Ramos (cell line): ENCODE data around the gene FGD1.

Source experiments
- in situ Hi-C: fragments of 300-500 bp; cut with MboI; formaldehyde crosslinking; loops from one replicate; pipeline ENCODE4 v1.14.3; 2022; ENCODE audit warnings: low sequenced_read_pairs; ENCODE audit not compliant: unreplicated experiment

FGD1 gene

DNA sequence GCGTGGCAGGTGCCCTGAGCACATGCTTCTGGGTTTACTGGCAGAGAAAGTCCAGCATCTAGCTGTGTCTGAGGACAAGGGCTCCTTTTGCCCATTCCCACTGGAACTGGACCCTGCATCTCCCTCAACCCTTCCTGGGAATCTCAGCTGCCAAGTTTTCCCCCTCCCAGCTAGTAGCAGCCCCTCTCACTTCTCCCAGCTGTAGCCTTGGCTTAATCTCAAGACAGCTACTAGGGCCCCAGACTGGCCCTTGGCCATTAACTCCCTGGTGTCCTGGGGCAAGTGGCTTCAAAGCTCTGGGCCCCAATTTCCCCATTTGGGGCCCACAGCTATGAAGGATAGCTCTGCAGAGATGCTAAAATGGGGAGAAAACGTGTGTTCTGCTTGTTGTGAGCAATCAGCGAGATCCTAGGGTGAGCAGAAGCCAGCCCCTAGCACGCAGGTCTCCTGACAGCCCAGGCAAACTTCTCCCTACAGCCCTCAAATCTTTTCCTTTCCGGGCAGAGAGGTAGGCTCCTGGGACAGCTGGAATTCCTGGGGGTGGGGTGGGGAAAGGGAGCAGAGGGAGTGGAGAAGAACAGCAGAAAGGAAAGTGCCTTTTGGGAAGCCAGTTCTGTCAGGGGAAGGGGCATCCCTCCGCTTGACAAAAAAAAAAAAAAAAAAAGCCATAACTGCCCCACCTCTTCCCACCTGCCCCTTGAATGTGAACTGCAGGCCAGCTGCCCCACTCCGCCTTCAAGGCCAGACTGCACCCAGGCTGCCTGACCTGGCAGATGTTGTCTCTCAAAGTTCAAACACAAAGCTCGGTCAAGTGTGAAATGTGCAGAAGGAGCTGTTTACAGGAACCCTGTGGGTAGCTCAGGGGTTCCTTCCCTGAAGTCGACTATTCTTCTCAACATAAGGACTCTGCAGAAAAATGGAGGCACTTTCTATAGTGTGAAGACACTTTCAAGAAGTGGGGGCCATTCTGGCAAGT, 16.6 kb downstream of the FGD1 start:
- in situ Hi-C loops, result no loop called here

DNA sequence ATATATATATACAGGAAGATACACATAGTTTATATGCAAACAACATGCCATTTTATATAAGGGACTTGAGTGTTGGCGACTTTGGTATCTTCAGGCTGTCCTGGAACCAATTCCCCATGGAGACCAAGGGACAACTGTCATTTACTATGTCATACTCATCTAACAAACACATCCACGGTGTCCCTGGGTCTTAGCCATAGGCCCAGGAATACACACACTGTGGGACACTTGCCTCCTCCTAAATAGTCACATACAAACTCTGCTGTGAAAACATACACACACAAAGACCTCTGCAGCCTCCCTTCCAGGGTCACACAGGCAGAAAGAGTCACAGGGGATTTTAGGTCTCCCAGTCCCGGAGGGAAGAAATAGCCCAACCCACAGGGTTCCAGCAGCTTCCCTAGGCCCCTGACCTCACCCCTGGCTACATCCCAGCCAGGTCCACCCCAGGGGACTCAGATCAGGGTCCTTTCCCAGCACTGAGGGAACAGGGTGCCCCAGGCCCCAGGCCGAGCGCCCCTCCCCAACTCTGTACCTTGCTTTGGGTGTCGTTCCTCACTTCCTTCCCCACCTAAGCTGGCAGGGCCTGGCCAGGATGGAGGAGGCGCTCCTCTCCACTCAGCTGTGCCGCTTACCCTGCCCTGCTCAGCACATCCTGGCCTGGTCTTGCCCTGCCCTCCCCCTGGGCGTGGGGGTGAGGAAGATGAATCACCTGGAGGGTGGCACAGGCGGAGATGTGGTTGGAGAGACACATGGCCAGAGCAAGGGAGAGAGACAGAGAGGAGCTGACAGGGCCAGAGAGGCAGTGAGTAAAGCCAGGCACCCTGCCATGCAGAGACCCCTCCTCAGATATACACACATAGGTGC, 21.8 kb downstream of the FGD1 start:
- in situ Hi-C loops, result no loop called here

DNA sequence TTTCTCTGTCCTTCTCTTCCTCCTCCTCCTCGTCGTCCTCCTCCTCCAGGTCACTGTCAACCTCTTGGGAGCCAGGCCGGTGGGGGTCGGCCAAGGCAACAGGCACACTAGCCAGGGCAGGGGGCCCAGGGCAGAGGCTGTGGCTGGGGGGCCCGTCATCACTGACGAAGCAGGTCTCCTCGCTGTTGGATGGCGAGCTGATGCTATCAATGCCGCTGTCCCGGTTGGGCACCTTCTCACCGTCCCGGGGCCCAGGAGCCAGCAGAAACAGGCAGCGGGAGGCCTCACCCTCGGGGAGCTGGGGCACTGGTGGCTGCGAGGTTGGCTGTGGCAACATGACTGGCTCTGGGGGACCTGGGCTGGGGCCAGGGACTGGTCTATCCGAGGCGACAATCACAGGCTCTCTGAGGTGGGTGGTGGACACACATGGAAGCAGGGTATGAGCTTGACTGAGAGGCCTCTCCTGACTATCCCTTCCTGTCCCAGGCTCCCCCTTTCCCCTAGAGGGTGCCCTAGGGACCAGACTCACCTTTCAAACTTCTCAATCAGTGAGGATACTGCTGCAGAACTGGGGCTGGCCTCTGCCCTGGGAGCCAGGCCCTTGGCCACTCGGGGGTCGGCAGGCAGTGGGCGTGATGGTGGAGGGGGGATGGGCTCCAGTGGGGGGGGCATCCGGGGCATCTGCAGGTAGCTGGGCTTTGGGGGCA, 25.8 kb downstream of the FGD1 start:
- in situ Hi-C loops, result no loop called here

DNA sequence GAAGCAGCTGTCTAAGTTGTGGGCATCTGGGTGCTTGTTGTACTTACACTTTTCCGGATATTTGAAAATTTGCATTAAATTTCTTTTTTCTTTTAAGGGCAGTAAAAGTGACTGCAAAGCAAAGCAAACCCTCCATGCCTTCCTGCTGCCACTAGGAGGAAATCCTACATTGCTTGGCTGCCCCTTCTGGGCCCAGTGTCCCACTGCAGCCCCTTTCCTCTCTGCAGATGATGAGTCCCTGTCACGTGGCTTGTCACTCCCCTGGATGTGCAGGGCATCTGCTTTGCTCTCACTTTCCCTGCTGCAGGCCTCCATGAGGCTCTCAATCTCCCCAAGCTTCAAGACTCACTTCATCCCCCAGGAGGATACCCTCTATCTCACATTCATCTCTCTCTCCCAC, 43.1 kb downstream of the FGD1 start:
- in situ Hi-C loops, result no loop called here

DNA sequence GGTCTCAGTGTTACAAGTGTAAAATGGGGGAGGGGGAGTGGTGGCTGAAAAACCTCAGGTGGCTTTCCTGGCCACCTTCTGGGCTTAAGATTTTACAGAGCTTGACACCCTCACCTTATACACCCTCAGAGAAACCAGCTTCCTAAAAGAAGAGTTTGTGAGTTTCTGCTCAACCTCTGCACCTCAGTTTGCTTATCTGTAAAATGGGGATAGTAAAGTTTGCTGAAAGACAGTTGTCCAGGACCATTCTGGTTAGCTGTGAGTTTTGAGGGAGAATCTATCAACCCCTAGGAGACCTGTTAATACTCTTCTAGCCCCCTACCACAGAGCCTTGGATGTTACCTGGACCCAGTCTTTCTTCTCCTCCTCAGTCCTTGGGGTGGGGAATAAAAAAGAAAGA, 46.1 kb downstream of the FGD1 start:
- in situ Hi-C loops, result loop anchor here (25.0 kb wide), 1 partner anchor 362 kb away; the partner anchor contains the start of gene MAGED2

DNA sequence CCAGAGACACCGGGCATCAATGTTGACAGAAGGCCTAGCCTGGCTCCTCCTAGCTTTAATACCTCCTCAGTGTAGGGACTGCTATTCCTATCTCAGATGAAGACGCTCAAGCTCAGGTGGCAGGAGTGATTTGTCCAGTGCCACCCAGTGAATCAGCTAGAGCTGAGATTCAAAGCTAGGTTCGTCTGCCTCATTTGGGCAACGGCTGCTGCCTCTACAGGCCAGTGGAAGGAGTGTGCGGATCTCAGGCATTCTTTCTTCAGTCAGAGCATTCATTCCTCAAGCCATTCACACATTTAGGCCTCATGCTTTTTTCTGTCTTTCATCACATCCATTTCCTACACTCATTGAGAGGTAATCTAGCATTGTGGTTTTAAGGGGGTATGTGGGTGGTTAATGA, 48.6 kb downstream of the FGD1 start:
- in situ Hi-C loops, result loop anchor here (25.0 kb wide), 1 partner anchor 365 kb away; the partner anchor contains the start of gene MAGED2

DNA sequence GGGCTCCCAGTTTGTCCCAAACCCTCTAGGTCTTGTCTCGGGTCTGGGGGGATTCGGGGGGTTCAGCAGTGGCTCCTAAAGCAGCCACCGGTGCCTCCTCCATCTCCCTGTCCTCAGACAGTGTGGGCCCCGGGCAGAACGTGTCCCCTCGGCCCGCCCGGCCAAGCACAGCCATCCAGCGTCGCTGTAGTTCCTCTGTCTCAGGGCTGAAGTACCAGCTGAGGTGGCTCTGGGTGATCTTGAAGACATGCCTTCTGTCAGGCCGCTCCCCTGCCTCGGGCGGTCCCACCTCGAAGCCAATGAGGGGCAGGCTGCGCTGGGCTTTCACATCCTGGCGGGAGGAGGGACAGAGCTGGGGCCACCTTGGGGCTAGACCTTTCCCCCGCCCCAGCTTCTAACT, 50.0 kb downstream of the FGD1 start:
- in situ Hi-C loops, result loop anchor here (25.0 kb wide), 1 partner anchor 366 kb away; the partner anchor contains the start of gene MAGED2

DNA sequence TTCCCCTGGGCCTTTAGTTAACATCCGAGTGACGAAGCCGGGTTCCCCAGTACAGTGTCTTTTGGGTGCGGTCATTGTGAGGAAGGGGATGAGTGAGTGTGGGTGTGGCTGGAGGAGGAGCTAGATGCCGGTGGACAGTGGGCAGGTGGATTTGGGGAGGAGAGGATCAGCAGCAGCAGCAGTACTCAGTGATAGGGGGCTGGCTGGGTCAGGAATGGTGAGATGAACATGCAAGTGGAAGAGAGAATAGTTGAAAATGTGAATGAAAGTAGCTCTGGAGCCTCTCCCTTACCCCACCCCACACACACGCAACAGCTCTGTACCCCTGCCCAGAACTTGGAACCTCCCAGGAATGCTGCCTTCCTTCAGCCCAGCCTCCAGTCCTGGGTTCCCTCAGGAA, 51.3 kb downstream of the FGD1 start:
- in situ Hi-C loops, result loop anchor here (25.0 kb wide), 1 partner anchor 368 kb away; the partner anchor contains the start of gene MAGED2

DNA sequence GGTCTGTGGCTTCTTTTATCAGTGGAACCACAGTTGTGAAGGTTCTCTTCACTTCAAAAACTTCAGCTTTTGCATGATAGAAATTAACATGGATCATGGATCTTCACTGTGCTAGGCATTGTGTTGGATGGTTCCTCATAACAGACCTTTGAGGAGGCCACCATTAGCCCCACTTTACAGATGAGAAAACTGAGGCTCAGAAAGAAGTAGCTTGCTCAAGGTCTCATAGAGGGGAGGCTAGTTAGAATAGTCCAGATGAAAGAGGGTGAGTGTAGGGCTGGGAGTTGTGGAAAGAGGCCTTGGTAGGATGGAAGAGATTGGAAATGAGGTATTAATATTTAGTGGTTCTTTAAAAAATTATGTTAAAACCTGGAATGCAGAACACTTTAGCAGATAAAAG, 53.2 kb downstream of the FGD1 start:
- in situ Hi-C loops, result loop anchor here (25.0 kb wide), 1 partner anchor 370 kb away; the partner anchor contains the start of gene MAGED2

DNA sequence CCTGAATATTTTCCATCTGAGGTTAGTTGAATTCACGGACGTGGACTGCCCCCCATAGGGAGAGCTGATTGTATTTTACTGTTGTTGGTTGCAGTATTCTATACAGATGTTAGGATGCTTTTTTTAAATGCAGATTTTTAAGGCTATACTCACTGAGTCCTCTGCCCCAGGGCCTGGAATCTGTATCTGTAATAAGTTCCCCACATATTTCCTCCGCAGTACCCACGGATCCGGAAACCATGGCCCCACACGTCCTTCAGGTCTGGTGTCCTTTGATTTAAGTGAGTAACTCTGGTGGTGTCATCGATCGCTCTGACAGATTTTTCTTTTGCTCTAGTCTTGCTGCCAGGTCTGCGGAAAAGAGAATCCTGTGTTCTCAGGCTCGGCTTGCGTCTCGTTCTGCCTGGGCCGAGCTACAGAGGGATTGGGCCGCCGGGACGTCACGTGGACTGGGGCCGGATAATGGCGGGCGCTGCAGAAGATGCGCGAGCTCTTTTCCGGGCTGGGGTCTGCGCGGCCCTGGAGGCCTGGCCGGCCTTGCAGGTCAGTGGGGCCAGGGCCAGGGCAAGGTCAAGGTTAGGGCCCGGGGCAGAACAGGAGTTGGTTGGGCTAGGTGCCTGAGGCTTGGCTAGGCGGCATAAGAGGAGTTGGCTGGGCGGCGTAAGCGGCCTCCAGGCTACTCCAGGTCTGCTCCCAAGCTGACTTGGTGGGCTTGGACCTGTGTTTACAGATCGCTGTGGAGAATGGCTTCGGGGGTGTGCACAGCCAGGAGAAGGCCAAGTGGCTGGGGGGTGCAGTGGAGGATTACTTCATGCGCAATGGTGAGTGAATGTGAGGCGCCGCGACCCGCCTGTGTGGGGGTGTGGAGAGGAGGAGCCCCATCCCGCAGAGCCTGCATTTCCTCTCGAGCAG, 55.8 kb downstream of the FGD1 start, which contains the start of gene TSR2:
TSR2 (plus strand) TSS at position 445 of the 912 bp plus-strand sequence; CDS start at position 463, 18 bp downstream.
- in situ Hi-C loops, result loop anchor here (25.0 kb wide), 1 partner anchor 372 kb away; the partner anchor contains the start of gene MAGED2

DNA sequence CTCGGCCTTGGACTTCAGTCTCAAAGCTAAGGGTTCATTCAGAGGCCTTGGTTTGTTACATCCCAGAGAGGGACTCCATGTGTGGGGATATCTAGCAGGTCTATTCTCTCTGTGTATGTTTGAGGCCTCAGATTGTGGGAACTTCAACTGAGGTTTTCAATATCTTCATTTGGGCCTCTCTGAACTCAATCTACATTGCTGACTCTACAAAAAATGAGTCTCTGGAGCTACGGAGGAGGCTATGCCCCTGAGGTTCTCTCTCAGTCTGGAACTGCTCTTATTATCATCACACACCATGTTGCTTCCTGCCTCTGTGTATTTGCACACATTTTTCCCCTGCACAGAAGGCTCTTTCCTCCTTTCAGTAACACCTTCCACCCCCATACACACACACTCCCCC, 60.9 kb downstream of the FGD1 start:
- in situ Hi-C loops, result loop anchor here (25.0 kb wide), 1 partner anchor 377 kb away; the partner anchor contains the start of gene MAGED2

DNA sequence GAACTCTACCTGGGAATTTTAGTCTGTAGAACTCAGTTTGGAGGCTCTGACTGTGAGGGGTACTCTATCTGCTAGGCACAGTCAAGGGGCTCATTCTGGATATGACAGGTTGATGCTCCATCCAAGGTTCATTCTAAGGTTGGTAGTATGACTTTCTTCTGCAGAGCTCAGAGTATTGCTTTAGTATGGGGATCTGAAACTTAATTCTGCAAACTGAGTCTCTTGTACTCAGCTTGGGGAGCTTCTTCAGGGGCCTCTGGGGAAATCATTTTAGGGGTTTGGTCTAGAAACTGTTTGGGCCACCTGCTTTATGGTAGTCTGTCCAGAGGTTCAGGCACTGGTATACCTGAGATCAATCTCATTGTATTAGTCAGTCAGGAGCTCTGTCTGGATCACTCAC, 65.5 kb downstream of the FGD1 start:
- in situ Hi-C loops, result loop anchor here (25.0 kb wide), 1 partner anchor 382 kb away; the partner anchor contains the start of gene MAGED2

DNA sequence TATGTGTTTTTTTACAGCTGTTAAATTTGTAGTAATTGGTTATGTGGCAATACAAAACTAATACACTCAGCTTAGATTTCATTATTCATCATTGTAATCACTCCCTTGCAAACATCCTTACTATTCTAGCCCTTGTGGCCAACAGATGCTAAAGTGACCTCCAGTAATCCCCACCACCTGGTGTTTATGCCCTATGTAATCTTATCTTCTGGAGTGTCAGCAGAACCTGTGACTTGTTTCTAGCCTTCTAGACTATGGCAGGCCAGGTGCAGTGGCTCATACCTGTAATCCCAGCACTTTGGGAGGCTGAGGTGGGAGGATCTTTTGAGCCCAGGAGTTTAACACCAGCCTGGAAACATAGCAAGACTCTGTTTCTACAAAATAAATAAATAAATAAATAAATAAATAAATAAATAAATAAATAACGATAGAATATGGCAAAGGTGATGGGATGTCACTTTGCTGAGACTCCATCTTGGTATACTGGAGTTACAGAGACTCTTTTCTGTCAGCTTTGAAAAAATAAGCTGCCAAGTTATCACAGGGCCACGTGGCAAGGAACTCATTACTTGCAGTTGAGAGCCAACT, 68.1 kb downstream of the FGD1 start:
- in situ Hi-C loops, result loop anchor here (25.0 kb wide), 1 partner anchor 384 kb away; the partner anchor contains the start of gene MAGED2

DNA sequence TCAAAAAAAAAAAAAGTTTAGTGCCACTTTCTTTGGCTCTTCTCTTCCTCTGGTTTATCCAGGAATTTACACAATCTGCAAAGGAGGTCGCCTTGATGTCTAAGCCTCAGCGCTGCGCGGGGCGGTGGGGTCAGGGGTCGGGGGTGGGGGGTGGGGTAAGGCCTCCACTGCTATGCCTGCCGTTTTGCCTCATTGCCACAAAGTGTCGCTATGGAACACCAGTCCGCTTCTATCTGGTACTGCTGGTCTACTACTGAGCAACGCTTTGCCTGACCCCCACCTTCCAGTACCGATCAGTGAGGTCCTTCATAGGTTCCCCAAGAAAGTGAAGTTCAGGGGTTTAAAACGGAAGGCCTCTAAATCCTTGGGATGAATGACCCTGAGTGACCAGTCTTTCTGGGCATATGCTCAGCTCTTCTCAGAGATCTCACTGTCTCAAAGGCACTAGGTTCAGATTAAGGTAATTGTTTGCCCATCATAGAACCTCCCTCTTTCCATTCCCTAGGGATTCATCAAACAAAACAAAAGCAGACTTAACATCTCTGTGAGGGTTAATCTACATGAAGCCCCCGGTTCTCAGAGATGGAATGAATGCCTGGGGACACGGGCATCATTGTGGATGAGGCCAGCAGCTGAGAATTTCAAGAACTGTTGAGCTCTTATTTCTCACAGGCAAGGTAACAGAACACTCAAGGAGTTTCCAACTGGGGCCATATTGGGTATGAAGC, 72.7 kb downstream of the FGD1 start:
- in situ Hi-C loops, result no loop called here

DNA sequence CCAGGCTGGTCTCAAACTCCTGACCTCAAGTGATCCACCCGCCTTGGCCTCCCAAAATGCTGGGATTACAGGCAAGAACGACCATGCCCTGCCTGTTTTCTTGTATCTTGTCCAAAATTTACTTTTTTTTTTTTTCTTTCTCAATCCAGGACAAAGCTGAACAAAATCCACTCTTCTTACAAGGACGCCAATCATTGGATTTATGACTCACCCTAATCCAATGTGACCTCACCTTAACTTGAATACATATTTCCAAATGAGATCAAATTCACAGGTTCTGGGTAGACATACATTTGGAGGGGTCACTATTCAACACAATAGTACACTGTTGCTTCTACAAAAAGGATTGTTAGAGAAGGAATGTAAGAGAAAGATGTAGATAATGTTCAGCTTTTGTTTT, 73.9 kb downstream of the FGD1 start:
- in situ Hi-C loops, result no loop called here

DNA sequence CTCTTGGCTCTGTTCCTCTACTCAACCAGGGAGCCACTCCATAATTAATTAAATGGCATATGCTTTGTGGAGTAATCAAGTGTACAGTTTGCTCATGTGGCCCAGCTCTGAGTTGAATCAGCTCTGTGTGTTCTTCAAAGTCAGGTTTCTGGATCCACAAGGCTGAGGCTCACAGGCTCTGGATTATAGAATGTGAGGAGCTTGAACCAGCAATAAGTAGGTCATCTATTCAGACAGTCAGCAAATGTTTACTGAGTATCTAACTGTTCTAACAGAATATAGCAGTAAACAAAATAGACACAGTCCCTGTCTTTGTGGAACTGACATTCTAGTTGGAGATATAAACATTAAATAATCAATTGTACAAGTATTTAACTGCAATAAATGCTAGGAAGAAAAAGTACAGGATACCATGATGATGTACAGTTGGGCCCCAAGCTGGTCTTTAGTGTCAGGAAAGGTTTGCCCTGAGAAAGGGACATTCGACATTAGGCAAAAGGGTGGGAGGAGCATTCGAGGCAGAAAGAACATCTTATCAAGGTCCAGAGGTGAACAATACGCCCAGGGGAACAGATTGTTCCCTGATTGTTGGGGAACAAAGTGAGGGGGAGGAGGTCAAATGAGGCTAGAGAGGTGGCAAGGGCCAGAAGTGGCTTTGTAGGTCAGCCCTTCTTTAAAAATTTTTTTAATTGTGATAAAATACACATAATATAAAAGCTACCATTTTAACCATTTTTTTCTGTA, 76.3 kb downstream of the FGD1 start:
- in situ Hi-C loops, result no loop called here

DNA sequence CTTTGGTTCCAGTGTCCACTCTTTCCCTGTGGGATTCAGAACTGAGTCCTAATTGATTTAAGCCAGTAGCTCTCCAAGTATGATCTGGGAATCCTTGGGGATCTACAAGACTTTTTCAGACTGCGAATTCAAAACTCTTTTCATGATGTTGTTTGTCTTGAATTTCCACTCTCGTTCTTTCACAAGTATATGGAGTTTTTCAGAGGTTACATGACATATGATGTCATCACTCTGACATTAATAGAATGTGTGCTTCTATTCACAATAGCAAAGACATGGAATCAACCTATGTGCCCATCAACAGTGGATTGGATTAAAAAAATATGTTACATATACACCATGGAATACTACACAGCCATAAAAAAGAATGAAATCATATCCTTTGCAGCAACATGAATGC, 79.1 kb downstream of the FGD1 start:
- in situ Hi-C loops, result no loop called here
